Measurements from ENCODE around the gene SEC14L2.
A peak's percentile ranks its signal among the peaks of the same experiment; 100 is the strongest.

- TF ChIP-seq, protein P1, sequence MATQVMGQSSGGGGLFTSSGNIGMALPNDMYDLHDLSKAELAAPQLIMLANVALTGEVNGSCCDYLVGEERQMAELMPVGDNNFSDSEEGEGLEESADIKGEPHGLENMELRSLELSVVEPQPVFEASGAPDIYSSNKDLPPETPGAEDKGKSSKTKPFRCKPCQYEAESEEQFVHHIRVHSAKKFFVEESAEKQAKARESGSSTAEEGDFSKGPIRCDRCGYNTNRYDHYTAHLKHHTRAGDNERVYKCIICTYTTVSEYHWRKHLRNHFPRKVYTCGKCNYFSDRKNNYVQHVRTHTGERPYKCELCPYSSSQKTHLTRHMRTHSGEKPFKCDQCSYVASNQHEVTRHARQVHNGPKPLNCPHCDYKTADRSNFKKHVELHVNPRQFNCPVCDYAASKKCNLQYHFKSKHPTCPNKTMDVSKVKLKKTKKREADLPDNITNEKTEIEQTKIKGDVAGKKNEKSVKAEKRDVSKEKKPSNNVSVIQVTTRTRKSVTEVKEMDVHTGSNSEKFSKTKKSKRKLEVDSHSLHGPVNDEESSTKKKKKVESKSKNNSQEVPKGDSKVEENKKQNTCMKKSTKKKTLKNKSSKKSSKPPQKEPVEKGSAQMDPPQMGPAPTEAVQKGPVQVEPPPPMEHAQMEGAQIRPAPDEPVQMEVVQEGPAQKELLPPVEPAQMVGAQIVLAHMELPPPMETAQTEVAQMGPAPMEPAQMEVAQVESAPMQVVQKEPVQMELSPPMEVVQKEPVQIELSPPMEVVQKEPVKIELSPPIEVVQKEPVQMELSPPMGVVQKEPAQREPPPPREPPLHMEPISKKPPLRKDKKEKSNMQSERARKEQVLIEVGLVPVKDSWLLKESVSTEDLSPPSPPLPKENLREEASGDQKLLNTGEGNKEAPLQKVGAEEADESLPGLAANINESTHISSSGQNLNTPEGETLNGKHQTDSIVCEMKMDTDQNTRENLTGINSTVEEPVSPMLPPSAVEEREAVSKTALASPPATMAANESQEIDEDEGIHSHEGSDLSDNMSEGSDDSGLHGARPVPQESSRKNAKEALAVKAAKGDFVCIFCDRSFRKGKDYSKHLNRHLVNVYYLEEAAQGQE (IDR thresholded peaks at IDR 0.05; ENCODE audit: unreplicated experiment) = no peak
- TF ChIP-seq, protein P2, sequence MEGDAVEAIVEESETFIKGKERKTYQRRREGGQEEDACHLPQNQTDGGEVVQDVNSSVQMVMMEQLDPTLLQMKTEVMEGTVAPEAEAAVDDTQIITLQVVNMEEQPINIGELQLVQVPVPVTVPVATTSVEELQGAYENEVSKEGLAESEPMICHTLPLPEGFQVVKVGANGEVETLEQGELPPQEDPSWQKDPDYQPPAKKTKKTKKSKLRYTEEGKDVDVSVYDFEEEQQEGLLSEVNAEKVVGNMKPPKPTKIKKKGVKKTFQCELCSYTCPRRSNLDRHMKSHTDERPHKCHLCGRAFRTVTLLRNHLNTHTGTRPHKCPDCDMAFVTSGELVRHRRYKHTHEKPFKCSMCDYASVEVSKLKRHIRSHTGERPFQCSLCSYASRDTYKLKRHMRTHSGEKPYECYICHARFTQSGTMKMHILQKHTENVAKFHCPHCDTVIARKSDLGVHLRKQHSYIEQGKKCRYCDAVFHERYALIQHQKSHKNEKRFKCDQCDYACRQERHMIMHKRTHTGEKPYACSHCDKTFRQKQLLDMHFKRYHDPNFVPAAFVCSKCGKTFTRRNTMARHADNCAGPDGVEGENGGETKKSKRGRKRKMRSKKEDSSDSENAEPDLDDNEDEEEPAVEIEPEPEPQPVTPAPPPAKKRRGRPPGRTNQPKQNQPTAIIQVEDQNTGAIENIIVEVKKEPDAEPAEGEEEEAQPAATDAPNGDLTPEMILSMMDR (conservative IDR thresholded peaks at IDR 0.05; ENCODE audit: low read depth in 2 of 2) = peak; percentile 21 to 57; a peak in 2 of 4 replicates
- TF ChIP-seq EZH2 (IDR thresholded peaks at IDR 0.05; ENCODE audit: low read depth, unreplicated experiment) = no peak
- no peak for TF ChIP-seq EZH2phosphoT487 (IDR thresholded peaks at IDR 0.05; ENCODE audit: unreplicated experiment)
- no peak for TF ChIP-seq POLR2AphosphoS5 (IDR thresholded peaks at IDR 0.05; ENCODE audit: low read depth)
- TF ChIP-seq CREB1 (CRISPR knock-in tag; IDR thresholded peaks at IDR 0.05; ENCODE audit: low read depth) = no peak
- no peak for TF ChIP-seq ETS1 (IDR thresholded peaks at IDR 0.05)
- TF ChIP-seq ZNF114 (CRISPR knock-in tag; IDR thresholded peaks at IDR 0.05) = no peak
- no peak for TF ChIP-seq ZNF331 (CRISPR knock-in tag; IDR thresholded peaks at IDR 0.05; ENCODE audit: low read depth)
- no peak for TF ChIP-seq JUNB (IDR thresholded peaks at IDR 0.05; ENCODE audit: unreplicated experiment)
- TF ChIP-seq NANOG (IDR thresholded peaks at IDR 0.05; ENCODE audit: borderline replicate concordance) = no peak
- no peak for TF ChIP-seq STAT1 (IDR thresholded peaks at IDR 0.05; ENCODE audit: unreplicated experiment)
- no peak for TF ChIP-seq ZNF462 (CRISPR knock-in tag; IDR thresholded peaks at IDR 0.05)
These were observed 34.1 kb downstream of the SEC14L2 start for GRCh38 chr22:30430933-30431332.
